ENCODE measurements around the gene VOPP1.

DNA sequence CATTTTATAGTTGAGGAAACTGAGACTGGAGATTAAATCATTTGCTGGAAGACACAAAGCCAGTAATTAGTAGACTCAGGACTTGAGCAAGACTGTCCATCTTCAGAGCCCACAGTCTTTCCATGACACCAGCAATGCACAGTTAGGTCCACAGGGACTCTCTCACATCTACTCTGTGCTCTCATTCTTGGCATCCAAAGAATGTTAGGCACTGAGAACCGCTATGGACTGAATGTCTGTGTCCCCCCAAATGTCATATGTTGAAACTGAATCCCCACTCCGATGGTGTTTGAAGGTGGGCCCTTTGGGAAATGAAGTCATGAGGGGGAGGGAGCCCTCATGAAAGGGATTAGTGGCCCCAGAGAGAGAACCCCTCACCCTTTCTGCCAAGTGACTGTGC lies 106.6 kb downstream of the VOPP1 start:
- TF ChIP-seq CTCF (IDR thresholded peaks at IDR 0.05) (no peak), POLR2A (IDR thresholded peaks at IDR 0.05) (no peak), POLR2AphosphoS5 (IDR thresholded peaks at IDR 0.05) (no peak)
